ENCODE measurements around the gene HIRA. TPM values are rescaled to one million over a fixed set of nuclear protein-coding genes. Genes with fewer than 3 reads are reported as not detected.

The HIRA gene
- polyA plus RNA-seq, 1 experiment, result 17.1 TPM

DNA sequence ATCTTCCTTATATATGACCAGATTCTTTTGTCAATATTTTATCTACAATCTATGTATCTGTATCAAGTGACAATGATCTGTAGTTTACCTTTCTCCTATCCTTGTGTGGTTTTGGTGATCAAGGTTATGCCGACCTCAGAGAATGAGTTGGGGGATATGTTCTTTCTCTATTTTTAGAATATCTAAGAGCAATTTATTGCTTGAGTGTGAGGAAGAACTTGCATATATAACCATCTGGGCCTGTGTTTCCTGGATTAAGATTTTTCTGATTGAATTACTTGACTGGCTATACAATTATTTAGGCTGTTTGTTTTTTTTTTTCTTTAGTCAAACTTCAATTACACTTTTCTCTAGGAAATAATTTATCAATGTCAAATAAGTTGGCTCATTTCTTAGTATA, 30.0 kb upstream of the HIRA start:
- DNase-seq (ENCODE audit: low read depth), result no peak
- POLR2A ChIA-PET, result no interaction called here
- Histone ChIP-seq H3K27me3 (ENCODE audit: control insufficient read depth, insufficient read depth, low read length) (no peaks in the 10 kb centered on the region), H3K36me3 (ENCODE audit: control insufficient read depth, insufficient read depth, low read length) (peaks cover 12% of the 10 kb centered on the region), H3K4me3 (ENCODE audit: low read depth, low read length) (no peak overlapping the region)
- CTCF ChIA-PET, result interaction anchor here (1.6 kb wide), 1 partner anchor 169 kb away, joined by 3 read pairs; no protein-coding TSS in a partner anchor
- TF ChIP-seq, protein P1, sequence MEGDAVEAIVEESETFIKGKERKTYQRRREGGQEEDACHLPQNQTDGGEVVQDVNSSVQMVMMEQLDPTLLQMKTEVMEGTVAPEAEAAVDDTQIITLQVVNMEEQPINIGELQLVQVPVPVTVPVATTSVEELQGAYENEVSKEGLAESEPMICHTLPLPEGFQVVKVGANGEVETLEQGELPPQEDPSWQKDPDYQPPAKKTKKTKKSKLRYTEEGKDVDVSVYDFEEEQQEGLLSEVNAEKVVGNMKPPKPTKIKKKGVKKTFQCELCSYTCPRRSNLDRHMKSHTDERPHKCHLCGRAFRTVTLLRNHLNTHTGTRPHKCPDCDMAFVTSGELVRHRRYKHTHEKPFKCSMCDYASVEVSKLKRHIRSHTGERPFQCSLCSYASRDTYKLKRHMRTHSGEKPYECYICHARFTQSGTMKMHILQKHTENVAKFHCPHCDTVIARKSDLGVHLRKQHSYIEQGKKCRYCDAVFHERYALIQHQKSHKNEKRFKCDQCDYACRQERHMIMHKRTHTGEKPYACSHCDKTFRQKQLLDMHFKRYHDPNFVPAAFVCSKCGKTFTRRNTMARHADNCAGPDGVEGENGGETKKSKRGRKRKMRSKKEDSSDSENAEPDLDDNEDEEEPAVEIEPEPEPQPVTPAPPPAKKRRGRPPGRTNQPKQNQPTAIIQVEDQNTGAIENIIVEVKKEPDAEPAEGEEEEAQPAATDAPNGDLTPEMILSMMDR (IDR thresholded peaks at IDR 0.05; ENCODE audit: insufficient read depth, low read depth, low read length), result no peak

DNA sequence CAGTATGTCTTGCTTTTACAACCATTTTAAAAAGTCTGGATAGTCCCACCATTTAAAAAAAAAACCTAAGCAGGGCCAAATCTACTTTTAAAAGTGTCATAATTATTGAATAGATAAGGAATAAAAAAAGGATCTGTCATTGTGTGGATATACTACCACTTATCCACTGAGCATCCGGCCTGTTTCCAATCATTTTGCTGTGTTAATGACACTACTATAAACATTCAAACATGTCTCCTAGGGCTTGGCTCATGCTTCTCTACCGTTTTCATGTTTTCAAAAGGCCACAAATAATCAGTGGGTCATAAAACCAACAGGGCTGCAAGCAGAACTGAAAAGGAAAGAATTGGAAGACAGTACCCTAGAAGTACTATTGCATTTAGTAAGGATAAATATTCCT, 28.5 kb upstream of the HIRA start:
- peaks cover 18% of the 10 kb centered on the region for H3K36me3 ChIP-seq (ENCODE audit: control insufficient read depth, insufficient read depth, low read length)
- TF ChIP-seq, protein P1 (IDR thresholded peaks at IDR 0.05; ENCODE audit: insufficient read depth, low read depth, low read length), result no peak
- CTCF ChIA-PET, result no interaction called here
- H3K27me3 ChIP-seq (ENCODE audit: control insufficient read depth, insufficient read depth, low read length), result no peaks in the 10 kb centered on the region
- no peak for DNase-seq (ENCODE audit: low read depth)
- H3K4me3 ChIP-seq (ENCODE audit: low read depth, low read length), result no peak overlapping the region
- POLR2A ChIA-PET, result interaction anchor here (0.6 kb wide), 1 partner anchor 192 kb away, joined by 9 read pairs; no protein-coding TSS in a partner anchor

DNA sequence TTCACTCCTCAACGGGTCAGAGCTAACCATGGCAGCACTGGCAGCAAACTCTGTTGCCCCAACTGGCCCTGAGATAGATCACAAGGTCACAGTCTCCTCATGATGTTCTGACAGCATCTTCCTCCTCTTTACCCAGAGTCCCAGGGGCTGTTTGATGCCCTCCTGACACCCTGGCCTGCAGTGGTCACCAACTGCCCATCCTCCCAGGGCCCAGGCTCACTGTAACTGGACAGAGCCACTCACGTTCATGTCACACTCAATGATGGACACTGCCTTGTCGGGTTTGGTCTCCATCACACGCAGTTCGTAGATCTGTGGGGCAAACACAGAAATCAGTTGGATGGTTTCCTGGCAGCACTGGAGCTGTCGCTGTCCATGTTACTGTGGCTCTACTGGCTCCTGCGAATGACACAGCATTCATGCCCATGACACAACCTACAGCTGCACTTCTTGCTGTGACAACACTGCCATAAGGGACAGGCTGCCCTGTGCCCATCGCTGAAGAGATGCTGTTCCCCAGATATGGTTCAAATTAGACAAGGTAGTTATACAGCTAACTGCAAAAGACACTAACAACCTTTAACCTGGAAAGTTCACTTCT, 26.4 kb upstream of the HIRA start:
- TF ChIP-seq, protein P1 (IDR thresholded peaks at IDR 0.05; ENCODE audit: insufficient read depth, low read depth, low read length), result no peak
- H3K27me3 ChIP-seq (ENCODE audit: control insufficient read depth, insufficient read depth, low read length), result no peaks in the 10 kb centered on the region
- ChIA-PET CTCF (no interaction called here), POLR2A (no interaction called here)
- peaks cover 20% of the 10 kb centered on the region for H3K36me3 ChIP-seq (ENCODE audit: control insufficient read depth, insufficient read depth, low read length)
- no peak overlapping the region for H3K4me3 ChIP-seq (ENCODE audit: low read depth, low read length)
- no peak for DNase-seq (ENCODE audit: low read depth)

DNA sequence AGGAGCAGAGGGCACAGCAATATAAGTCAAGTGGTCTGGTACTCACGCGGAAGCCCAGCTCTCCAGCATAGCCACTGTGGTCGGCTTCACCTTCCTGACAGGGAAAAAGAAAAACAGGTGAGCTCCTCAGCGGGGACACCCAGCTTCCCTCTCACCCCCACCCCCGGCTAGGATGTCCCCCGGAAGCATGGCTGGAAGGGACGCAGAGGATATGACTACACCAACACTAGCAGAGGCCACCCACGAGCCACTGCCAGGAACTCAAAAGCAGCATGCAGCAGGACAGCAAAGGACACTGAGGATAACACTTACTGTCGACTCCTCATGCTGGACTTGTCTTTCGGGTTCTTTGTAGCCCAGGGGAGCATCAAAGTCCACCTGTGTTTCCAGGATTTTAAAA, 25.0 kb upstream of the HIRA start:
- no peak for DNase-seq (ENCODE audit: low read depth)
- Histone ChIP-seq H3K36me3 (ENCODE audit: control insufficient read depth, insufficient read depth, low read length) (peaks cover 21% of the 10 kb centered on the region), H3K27me3 (ENCODE audit: control insufficient read depth, insufficient read depth, low read length) (no peaks in the 10 kb centered on the region), H3K4me3 (ENCODE audit: low read depth, low read length) (no peak overlapping the region)
- ChIA-PET CTCF (no interaction called here), POLR2A (no interaction called here)
- TF ChIP-seq, protein P1 (IDR thresholded peaks at IDR 0.05; ENCODE audit: insufficient read depth, low read depth, low read length), result no peak

DNA sequence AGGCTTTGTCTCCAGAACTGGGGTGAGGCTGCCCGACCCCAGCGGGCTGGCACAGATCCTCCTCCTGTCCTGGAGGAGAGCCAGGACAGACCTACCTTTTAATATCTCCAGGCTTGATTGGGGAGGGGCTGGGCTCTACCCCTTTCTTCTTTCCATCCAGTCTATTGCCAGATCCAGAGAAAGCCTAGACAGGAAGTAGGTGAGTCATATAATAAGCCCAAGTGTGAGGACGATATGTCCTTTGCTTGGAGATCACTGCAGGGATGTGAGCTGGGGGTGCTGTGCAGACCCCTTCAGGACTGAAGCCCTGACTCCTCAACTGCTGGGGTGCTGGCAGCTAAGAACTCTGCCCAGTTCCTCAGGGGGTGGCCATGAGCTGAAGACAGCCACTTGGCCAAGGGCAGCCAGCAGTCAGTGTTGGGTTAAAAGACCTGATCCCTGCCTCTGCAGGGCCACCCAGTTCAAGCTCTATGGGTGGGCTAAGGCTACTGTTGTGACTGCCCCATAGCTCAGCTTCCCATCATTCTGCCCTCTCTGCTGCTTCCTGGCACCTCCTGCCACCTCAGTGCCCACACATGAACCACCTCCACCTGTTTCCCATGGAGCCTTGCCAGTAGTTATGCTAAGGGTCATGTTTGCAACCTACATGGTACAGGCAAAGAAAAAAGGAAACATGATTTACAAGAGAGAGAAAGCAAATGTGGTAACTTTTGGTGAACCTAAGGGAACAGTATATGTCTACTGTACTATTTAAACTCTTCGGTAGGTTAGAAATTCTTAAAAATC, 24.2 kb upstream of the HIRA start:
- Histone ChIP-seq H3K4me3 (ENCODE audit: low read depth, low read length) (no peak overlapping the region), H3K36me3 (ENCODE audit: control insufficient read depth, insufficient read depth, low read length) (peaks cover 23% of the 10 kb centered on the region), H3K27me3 (ENCODE audit: control insufficient read depth, insufficient read depth, low read length) (no peaks in the 10 kb centered on the region)
- CTCF ChIA-PET, result no interaction called here
- no peak for DNase-seq (ENCODE audit: low read depth)
- TF ChIP-seq, protein P1 (IDR thresholded peaks at IDR 0.05; ENCODE audit: insufficient read depth, low read depth, low read length), result no peak
- POLR2A ChIA-PET, result no interaction called here
